Measurements from ENCODE around the gene DDAH1. TPM values are rescaled to one million over a fixed set of nuclear protein-coding genes. Genes with fewer than 3 reads are reported as not detected.

DDAH1 gene
- total and polyA plus RNA-seq, 2 of the 8 experiments (the other 6 are each of a cell fraction or from before 2014, with no cell fraction given): 22.8 to 54.5 TPM

DNA sequence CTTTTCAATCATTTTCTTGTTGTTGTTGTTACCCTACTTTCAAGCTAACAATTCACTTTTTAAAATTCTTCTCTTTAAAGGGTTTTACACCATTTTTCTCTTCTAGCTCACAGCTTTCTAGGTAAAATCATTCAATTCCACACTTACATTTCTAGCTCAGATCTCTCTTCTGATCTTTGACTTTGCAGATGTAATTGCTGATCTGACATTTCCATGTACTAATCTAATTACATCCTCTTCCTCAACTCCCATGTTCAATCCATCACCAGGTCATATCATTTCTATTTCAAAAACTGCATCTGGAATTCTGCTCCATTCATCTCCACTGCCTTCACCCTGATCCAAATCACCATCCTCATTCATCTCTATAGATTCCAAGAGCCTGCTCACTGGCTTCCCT is 191.6 kb downstream of the DDAH1 start:
- Histone ChIP-seq H3K36me3 (ENCODE audit: control insufficient read depth in 2 of 4, insufficient read depth in 4 of 4, low read length in 3 of 4) (peaks cover 0 to 25% (median 16%) of the 10 kb centered on the region in 4 experiments; a peak in 6 of 8 replicates), H3K4me3 (ENCODE audit: extremely low read depth in 1 of 4, insufficient read depth in 2 of 4, low read depth in 3 of 4, low read length in 4 of 4) (no peak overlapping the region), H2AFZ (ENCODE audit: low read length) (no peak overlapping the region), H3K27ac (ENCODE audit: low read depth, low read length) (no peak overlapping the region), H3K4me2 (ENCODE audit: insufficient read depth in 1 of 2, low read depth in 2 of 2, low read length in 2 of 2) (no peak overlapping the region), H2AK5ac (ENCODE audit: low read depth, low read length) (no peak overlapping the region), H3K56ac (replicated peaks; ENCODE audit: insufficient read length, low read depth, low read length) (no peak overlapping the region), H2BK120ac (replicated peaks; ENCODE audit: low read depth, low read length) (no peak overlapping the region), H3K27me3 (replicated peaks in 1 of 4; ENCODE audit: control insufficient read depth in 3 of 4, extremely low read depth in 1 of 4, insufficient read depth in 3 of 4, low read length in 3 of 4) (no peaks in the 10 kb centered on the region), H3K23me2 (ENCODE audit: low read depth, low read length) (peaks cover 7% of the 10 kb centered on the region), H3K18ac (ENCODE audit: extremely low read depth, low read length) (no peak overlapping the region), H3K23ac (ENCODE audit: insufficient read length) (no peak overlapping the region), H2BK12ac (ENCODE audit: low read depth, low read length) (no peak overlapping the region), H4K8ac (ENCODE audit: extremely low read depth, insufficient read depth, low read length) (no peak overlapping the region), H3K79me2 (ENCODE audit: control insufficient read depth in 1 of 2, insufficient read depth in 2 of 2, low read length in 2 of 2) (peaks cover 9 to 46% of the 10 kb centered on the region in 2 experiments), H4K5ac (ENCODE audit: insufficient read length, low read depth, low read length) (no peak overlapping the region), H3K9ac (replicated peaks in 1 of 4; ENCODE audit: extremely low read depth in 1 of 4, low read depth in 3 of 4, low read length in 3 of 4) (no peak overlapping the region), H3K4ac (replicated peaks; ENCODE audit: insufficient read length, low read depth, low read length) (no peak overlapping the region), H2BK20ac (ENCODE audit: low read length) (no peak overlapping the region), H3K14ac (ENCODE audit: insufficient read length) (no peak overlapping the region), H3K9me3 (ENCODE audit: insufficient read depth in 2 of 2, low read depth in 1 of 2, low read length in 1 of 2) (no peaks in the 10 kb centered on the region), H4K20me1 (replicated peaks in 1 of 2; ENCODE audit: control insufficient read depth in 1 of 2, insufficient read depth in 2 of 2, low read length in 2 of 2) (peaks cover 2 to 5% of the 10 kb centered on the region in 2 experiments), H2BK5ac (ENCODE audit: low read depth, low read length) (no peak overlapping the region), H3K4me1 (replicated peaks in 1 of 4; ENCODE audit: control insufficient read depth in 3 of 4, insufficient read depth in 4 of 4, low read length in 3 of 4) (peaks cover 0 to 6% (median 0%) of the 10 kb centered on the region in 4 experiments; a peak in 1 of 7 replicates), H2BK15ac (ENCODE audit: low read length) (no peak overlapping the region), H4K91ac (replicated peaks; ENCODE audit: insufficient read length, low read length) (no peak overlapping the region), H3K79me1 (ENCODE audit: low read depth, low read length) (peaks cover 2% of the 10 kb centered on the region; the same call in 1 of the 2 replicates)
- DNase-seq (ENCODE audit: low read depth in 1 of 2, low spot score in 2 of 2) (no peak), FAIRE-seq (no peak)
- POLR2A ChIA-PET (ENCODE audit: partially characterized antibody): interaction anchor here (0.7 to 1.4 kb wide), 2 partner anchors 11 to 14 kb away, joined by 3 read pairs; partner anchors contain the start of gene C1orf52
- CTCF ChIA-PET (ENCODE audit: partially characterized antibody): interaction anchor here (9.5 kb wide), 1 partner anchor 13 kb away, joined by 65 read pairs; the partner anchor contains the start of gene C1orf52
- TF ChIP-seq, protein P1, sequence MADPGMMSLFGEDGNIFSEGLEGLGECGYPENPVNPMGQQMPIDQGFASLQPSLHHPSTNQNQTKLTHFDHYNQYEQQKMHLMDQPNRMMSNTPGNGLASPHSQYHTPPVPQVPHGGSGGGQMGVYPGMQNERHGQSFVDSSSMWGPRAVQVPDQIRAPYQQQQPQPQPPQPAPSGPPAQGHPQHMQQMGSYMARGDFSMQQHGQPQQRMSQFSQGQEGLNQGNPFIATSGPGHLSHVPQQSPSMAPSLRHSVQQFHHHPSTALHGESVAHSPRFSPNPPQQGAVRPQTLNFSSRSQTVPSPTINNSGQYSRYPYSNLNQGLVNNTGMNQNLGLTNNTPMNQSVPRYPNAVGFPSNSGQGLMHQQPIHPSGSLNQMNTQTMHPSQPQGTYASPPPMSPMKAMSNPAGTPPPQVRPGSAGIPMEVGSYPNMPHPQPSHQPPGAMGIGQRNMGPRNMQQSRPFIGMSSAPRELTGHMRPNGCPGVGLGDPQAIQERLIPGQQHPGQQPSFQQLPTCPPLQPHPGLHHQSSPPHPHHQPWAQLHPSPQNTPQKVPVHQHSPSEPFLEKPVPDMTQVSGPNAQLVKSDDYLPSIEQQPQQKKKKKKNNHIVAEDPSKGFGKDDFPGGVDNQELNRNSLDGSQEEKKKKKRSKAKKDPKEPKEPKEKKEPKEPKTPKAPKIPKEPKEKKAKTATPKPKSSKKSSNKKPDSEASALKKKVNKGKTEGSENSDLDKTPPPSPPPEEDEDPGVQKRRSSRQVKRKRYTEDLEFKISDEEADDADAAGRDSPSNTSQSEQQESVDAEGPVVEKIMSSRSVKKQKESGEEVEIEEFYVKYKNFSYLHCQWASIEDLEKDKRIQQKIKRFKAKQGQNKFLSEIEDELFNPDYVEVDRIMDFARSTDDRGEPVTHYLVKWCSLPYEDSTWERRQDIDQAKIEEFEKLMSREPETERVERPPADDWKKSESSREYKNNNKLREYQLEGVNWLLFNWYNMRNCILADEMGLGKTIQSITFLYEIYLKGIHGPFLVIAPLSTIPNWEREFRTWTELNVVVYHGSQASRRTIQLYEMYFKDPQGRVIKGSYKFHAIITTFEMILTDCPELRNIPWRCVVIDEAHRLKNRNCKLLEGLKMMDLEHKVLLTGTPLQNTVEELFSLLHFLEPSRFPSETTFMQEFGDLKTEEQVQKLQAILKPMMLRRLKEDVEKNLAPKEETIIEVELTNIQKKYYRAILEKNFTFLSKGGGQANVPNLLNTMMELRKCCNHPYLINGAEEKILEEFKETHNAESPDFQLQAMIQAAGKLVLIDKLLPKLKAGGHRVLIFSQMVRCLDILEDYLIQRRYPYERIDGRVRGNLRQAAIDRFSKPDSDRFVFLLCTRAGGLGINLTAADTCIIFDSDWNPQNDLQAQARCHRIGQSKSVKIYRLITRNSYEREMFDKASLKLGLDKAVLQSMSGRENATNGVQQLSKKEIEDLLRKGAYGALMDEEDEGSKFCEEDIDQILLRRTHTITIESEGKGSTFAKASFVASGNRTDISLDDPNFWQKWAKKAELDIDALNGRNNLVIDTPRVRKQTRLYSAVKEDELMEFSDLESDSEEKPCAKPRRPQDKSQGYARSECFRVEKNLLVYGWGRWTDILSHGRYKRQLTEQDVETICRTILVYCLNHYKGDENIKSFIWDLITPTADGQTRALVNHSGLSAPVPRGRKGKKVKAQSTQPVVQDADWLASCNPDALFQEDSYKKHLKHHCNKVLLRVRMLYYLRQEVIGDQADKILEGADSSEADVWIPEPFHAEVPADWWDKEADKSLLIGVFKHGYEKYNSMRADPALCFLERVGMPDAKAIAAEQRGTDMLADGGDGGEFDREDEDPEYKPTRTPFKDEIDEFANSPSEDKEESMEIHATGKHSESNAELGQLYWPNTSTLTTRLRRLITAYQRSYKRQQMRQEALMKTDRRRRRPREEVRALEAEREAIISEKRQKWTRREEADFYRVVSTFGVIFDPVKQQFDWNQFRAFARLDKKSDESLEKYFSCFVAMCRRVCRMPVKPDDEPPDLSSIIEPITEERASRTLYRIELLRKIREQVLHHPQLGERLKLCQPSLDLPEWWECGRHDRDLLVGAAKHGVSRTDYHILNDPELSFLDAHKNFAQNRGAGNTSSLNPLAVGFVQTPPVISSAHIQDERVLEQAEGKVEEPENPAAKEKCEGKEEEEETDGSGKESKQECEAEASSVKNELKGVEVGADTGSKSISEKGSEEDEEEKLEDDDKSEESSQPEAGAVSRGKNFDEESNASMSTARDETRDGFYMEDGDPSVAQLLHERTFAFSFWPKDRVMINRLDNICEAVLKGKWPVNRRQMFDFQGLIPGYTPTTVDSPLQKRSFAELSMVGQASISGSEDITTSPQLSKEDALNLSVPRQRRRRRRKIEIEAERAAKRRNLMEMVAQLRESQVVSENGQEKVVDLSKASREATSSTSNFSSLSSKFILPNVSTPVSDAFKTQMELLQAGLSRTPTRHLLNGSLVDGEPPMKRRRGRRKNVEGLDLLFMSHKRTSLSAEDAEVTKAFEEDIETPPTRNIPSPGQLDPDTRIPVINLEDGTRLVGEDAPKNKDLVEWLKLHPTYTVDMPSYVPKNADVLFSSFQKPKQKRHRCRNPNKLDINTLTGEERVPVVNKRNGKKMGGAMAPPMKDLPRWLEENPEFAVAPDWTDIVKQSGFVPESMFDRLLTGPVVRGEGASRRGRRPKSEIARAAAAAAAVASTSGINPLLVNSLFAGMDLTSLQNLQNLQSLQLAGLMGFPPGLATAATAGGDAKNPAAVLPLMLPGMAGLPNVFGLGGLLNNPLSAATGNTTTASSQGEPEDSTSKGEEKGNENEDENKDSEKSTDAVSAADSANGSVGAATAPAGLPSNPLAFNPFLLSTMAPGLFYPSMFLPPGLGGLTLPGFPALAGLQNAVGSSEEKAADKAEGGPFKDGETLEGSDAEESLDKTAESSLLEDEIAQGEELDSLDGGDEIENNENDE (IDR thresholded peaks at IDR 0.05; ENCODE audit: insufficient replicate concordance, low read length): no peak
